HG02610 (cell line): ENCODE measurements around the gene PKP1.

Source experiments
- ATAC-seq: cut with Tn5 transposase; IDR thresholded peaks from one replicate; pipeline ENCODE4 v1.9.1; 2021; ENCODE audit warnings: mild to moderate bottlenecking, moderate library complexity; ENCODE audit not compliant: unreplicated experiment

Gene PKP1

GRCh38 chr1:201260648-201261311 is 22.5 kb upstream of the PKP1 start:
- ATAC-seq = no peak

- ATAC-seq = no peak
These were observed 21.3 kb upstream of the PKP1 start for GRCh38 chr1:201261771-201262547.

- no peak for ATAC-seq
These were observed 20.2 kb upstream of the PKP1 start for GRCh38 chr1:201262963-201263608.

GRCh38 chr1:201264072-201264471 is 19.2 kb upstream of the PKP1 start:
- ATAC-seq = no peak

GRCh38 chr1:201264554-201264953 is 18.8 kb upstream of the PKP1 start:
- no peak for ATAC-seq

- ATAC-seq = no peak
These were observed 17.6 kb upstream of the PKP1 start for GRCh38 chr1:201265756-201266155.

- ATAC-seq = no peak
These were observed 17.0 kb upstream of the PKP1 start for GRCh38 chr1:201266276-201266675.

GRCh38 chr1:201266774-201267173 is 16.5 kb upstream of the PKP1 start:
- no peak for ATAC-seq

GRCh38 chr1:201267481-201268229 is 15.7 kb upstream of the PKP1 start:
- ATAC-seq = no peak

GRCh38 chr1:201268604-201269151 is 14.6 kb upstream of the PKP1 start:
- no peak for ATAC-seq

GRCh38 chr1:201269281-201269680 is 14.0 kb upstream of the PKP1 start:
- no peak for ATAC-seq

GRCh38 chr1:201269900-201270410 is 13.4 kb upstream of the PKP1 start:
- no peak for ATAC-seq

GRCh38 chr1:201270616-201271390 is 12.5 kb upstream of the PKP1 start:
- ATAC-seq = no peak

GRCh38 chr1:201272799-201273198 is 10.5 kb upstream of the PKP1 start:
- no peak for ATAC-seq

GRCh38 chr1:201274616-201275252 is 8.6 kb upstream of the PKP1 start:
- ATAC-seq = no peak

GRCh38 chr1:201275253-201275666 is 8.0 kb upstream of the PKP1 start:
- ATAC-seq = no peak

GRCh38 chr1:201276891-201277290 is 6.4 kb upstream of the PKP1 start:
- ATAC-seq = no peak

- no peak for ATAC-seq
These were observed 5.9 kb upstream of the PKP1 start for GRCh38 chr1:201277441-201277840.

- no peak for ATAC-seq
These were observed 4.0 kb upstream of the PKP1 start for GRCh38 chr1:201279313-201279712.

GRCh38 chr1:201280884-201281283 is 2.4 kb upstream of the PKP1 start:
- no peak for ATAC-seq
